ENCODE results near the gene RNU6-9.
"Not testable (repeated sequence)": the region's sequence is repeated elsewhere in the genome, so short reads cannot be mapped to it uniquely, and the experiment has no call there.

The RNU6-9 gene

DNA sequence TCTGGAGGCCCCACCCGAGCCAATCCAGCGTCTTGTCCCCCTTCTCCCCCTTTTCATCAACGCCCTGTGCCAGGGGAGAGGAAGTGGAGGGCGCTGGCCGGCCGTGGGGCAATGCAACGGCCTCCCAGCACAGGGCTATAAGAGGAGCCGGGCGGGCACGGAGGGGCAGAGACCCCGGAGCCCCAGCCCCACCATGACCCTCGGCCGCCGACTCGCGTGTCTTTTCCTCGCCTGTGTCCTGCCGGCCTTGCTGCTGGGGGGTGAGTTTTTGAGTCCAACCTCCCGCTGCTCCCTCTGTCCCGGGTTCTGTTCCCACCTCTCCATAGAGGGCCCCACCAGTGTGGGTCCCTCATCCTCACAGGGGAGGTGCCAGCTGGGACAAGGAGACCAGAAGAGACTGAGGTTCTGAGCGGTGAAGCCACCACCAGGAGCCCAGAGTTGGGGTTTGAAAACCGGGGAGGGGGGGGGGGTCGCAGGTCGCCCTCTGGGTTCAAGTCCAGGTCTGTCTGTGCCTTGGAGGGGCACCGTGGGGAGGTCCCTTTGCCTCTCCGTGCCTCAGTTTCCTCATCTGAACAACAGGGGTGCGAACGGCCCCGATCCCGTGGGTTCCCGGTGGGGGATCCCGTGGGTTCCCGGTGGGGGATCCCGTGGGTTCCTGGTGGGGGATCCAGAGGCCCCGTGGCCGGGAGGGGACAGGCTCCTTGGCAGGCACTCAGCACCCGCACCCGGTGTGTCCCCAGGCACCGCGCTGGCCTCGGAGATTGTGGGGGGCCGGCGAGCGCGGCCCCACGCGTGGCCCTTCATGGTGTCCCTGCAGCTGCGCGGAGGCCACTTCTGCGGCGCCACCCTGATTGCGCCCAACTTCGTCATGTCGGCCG lies 40.9 kb upstream of the RNU6-9 start, which contains the start of gene ELANE:
Gene ELANE, plus strand, starts transcription at position 168 of the 878 bp plus-strand sequence. Its CDS starts 26 bp downstream, at position 194.
- Histone ChIP-seq H3K27me3 (ENCODE audit: control insufficient read depth in 1 of 2, insufficient read depth in 2 of 2, low read length in 2 of 2) (peaks cover 9 to 10% of the 10 kb centered on the region in 2 donors), H3K9me3 (ENCODE audit: control insufficient read depth in 1 of 2, low read length in 2 of 2) (no peaks in the 10 kb centered on the region), H3K27ac (ENCODE audit: low read depth, low read length) (no peak within 1 kb of the TSS), H3K36me3 (ENCODE audit: control insufficient read depth in 1 of 2, insufficient read depth in 2 of 2, low read length in 2 of 2) (no peaks in the 10 kb centered on the region), H3K4me1 (ENCODE audit: control insufficient read depth in 1 of 2, insufficient read depth in 2 of 2, low read length in 2 of 2) (no peaks in the 10 kb centered on the region), H3K9ac (ENCODE audit: low read depth in 1 of 2, low read length in 2 of 2) (no peak within 1 kb of the TSS), H3K4me3 (ENCODE audit: low read depth in 1 of 2, low read length in 2 of 2) (no peak within 1 kb of the TSS)

DNA sequence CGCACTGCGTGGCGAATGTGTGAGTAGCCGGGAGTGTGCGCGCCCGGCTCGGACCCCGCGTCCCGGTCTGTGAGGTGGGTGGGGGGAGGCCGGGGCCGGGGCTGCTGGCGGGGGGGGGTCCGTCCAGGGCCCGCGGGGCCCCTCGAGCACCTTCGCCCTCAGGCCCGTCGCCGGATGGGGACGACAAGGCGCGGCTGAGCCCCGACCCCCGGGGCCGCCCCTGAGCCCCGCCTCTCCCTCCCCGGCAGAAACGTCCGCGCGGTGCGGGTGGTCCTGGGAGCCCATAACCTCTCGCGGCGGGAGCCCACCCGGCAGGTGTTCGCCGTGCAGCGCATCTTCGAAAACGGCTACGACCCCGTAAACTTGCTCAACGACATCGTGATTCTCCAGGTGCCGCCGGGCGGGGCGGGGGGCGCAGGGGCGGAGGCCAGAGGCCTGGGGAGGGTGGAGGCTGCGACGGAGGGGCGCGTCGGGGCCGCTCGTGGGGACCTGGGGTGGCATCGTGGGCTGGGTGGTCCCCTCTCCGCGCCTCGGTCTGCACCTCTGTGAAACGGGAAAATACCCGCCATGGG lies 40.2 kb upstream of the RNU6-9 start:
- H3K4me3 ChIP-seq (ENCODE audit: low read depth in 1 of 2, low read length in 2 of 2): no peak overlapping the region
- no peaks in the 10 kb centered on the region for H3K36me3 ChIP-seq (ENCODE audit: control insufficient read depth in 1 of 2, insufficient read depth in 2 of 2, low read length in 2 of 2)
- H3K27ac ChIP-seq (ENCODE audit: low read depth, low read length): no peak overlapping the region
- no peaks in the 10 kb centered on the region for H3K4me1 ChIP-seq (ENCODE audit: control insufficient read depth in 1 of 2, insufficient read depth in 2 of 2, low read length in 2 of 2)
- no peaks in the 10 kb centered on the region for H3K9me3 ChIP-seq (ENCODE audit: control insufficient read depth in 1 of 2, low read length in 2 of 2)
- H3K9ac ChIP-seq (ENCODE audit: low read depth in 1 of 2, low read length in 2 of 2): no peak overlapping the region
- peaks cover 4 to 6% of the 10 kb centered on the region in 2 donors for H3K27me3 ChIP-seq (ENCODE audit: control insufficient read depth in 1 of 2, insufficient read depth in 2 of 2, low read length in 2 of 2)

DNA sequence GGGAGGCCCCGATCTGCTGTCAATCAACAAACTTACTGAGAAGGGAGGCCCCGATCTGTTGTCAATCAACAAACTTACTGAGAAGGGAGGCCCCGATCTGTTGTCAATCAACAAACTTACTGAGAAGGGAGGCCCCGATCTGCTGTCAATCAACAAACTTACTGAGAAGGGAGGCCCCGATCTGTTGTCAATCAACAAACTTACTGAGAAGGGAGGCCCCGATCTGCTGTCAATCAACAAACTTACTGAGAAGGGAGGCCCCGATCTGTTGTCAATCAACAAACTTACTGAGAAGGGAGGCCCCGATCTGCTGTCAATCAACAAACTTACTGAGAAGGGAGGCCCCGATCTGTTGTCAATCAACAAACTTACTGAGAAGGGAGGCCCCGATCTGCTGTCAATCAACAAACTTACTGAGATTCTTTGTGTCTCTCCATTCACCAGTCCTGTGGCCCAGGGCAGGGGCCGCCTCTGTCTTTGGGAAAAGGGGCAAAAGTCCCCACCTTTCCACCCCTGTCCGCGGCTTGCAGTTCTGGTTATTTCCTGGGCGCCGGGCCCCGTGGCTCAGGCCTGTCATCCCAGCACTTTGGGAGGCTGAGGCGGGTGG lies 39.6 kb upstream of the RNU6-9 start:
- not testable (repeated sequence) for H3K27me3 ChIP-seq (ENCODE audit: control insufficient read depth in 1 of 2, insufficient read depth in 2 of 2, low read length in 2 of 2); H3K36me3 ChIP-seq (ENCODE audit: control insufficient read depth in 1 of 2, insufficient read depth in 2 of 2, low read length in 2 of 2); H3K4me1 ChIP-seq (ENCODE audit: control insufficient read depth in 1 of 2, insufficient read depth in 2 of 2, low read length in 2 of 2); H3K9ac ChIP-seq (ENCODE audit: low read depth in 1 of 2, low read length in 2 of 2); H3K27ac ChIP-seq (ENCODE audit: low read depth, low read length); H3K4me3 ChIP-seq (ENCODE audit: low read depth in 1 of 2, low read length in 2 of 2); H3K9me3 ChIP-seq (ENCODE audit: control insufficient read depth in 1 of 2, low read length in 2 of 2)

DNA sequence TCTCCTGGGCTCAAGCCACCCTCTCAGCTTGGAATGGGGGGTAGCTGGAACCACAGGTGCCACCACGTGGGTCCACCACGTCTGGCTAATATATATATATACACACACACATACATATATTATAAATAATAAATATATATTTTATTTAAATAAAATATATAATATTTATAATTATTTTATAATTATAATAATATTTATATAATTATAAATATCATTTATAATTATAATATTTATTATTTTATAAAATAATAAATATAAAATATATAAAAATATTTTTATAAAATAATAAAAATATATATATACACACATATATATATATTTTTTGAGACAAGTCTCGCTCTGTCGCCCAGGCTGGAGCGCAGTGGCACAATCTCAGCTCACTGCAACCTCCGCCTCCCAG lies 38.7 kb upstream of the RNU6-9 start:
- Histone ChIP-seq H3K9ac (ENCODE audit: low read depth in 1 of 2, low read length in 2 of 2) (no peak overlapping the region), H3K27ac (ENCODE audit: low read depth, low read length) (no peak overlapping the region), H3K4me1 (ENCODE audit: control insufficient read depth in 1 of 2, insufficient read depth in 2 of 2, low read length in 2 of 2) (no peaks in the 10 kb centered on the region), H3K9me3 (ENCODE audit: control insufficient read depth in 1 of 2, low read length in 2 of 2) (no peaks in the 10 kb centered on the region), H3K36me3 (ENCODE audit: control insufficient read depth in 1 of 2, insufficient read depth in 2 of 2, low read length in 2 of 2) (no peaks in the 10 kb centered on the region), H3K4me3 (ENCODE audit: low read depth in 1 of 2, low read length in 2 of 2) (no peak overlapping the region), H3K27me3 (ENCODE audit: control insufficient read depth in 1 of 2, insufficient read depth in 2 of 2, low read length in 2 of 2) (peaks cover 0 to 12% of the 10 kb centered on the region in 2 donors)

DNA sequence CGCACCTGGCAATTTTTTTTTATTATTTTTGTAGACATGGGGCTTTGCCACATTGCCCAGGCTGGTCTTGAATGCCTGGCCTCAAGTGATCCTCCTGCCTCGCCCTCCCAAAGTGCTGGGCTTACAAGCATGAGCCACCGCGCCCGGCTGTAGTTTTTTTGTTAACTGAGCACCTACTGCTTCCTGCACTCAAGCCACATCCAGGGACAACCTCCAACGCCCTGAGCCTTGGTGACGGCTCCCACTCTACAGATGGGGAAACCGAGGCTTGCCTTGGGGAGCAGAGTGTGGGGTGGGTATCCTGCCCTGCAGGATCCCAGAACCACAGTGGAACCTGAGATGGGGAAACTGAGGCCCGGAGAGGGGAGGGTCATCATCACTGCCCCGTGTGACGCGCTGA lies 38.1 kb upstream of the RNU6-9 start:
- H3K36me3 ChIP-seq (ENCODE audit: control insufficient read depth in 1 of 2, insufficient read depth in 2 of 2, low read length in 2 of 2): no peaks in the 10 kb centered on the region

DNA sequence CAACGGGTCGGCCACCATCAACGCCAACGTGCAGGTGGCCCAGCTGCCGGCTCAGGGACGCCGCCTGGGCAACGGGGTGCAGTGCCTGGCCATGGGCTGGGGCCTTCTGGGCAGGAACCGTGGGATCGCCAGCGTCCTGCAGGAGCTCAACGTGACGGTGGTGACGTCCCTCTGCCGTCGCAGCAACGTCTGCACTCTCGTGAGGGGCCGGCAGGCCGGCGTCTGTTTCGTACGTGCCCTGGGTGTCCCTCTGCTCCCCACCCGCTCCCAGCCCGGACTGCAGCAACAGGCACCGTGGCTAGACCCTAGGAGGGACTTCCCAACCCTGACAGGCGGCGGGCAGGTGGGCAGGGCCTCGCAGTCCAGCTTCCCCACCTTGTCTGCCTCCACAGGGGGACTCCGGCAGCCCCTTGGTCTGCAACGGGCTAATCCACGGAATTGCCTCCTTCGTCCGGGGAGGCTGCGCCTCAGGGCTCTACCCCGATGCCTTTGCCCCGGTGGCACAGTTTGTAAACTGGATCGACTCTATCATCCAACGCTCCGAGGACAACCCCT lies 37.6 kb upstream of the RNU6-9 start:
- no peak overlapping the region for H3K4me3 ChIP-seq (ENCODE audit: low read depth in 1 of 2, low read length in 2 of 2)
- H3K9ac ChIP-seq (ENCODE audit: low read depth in 1 of 2, low read length in 2 of 2): no peak overlapping the region
- peaks cover 0 to 1% of the 10 kb centered on the region in 2 donors for H3K4me1 ChIP-seq (ENCODE audit: control insufficient read depth in 1 of 2, insufficient read depth in 2 of 2, low read length in 2 of 2)
- H3K27ac ChIP-seq (ENCODE audit: low read depth, low read length): no peak overlapping the region
- no peaks in the 10 kb centered on the region for H3K9me3 ChIP-seq (ENCODE audit: control insufficient read depth in 1 of 2, low read length in 2 of 2)
- peaks cover 0 to 11% of the 10 kb centered on the region in 2 donors for H3K27me3 ChIP-seq (ENCODE audit: control insufficient read depth in 1 of 2, insufficient read depth in 2 of 2, low read length in 2 of 2)
- no peaks in the 10 kb centered on the region for H3K36me3 ChIP-seq (ENCODE audit: control insufficient read depth in 1 of 2, insufficient read depth in 2 of 2, low read length in 2 of 2)

More for the DNA sequence above, 38.1 kb upstream of the RNU6-9 start:
- Histone ChIP-seq H3K9ac (ENCODE audit: low read depth in 1 of 2, low read length in 2 of 2) (no peak overlapping the region), H3K27me3 (ENCODE audit: control insufficient read depth in 1 of 2, insufficient read depth in 2 of 2, low read length in 2 of 2) (peaks cover 0 to 15% of the 10 kb centered on the region in 2 donors), H3K4me3 (ENCODE audit: low read depth in 1 of 2, low read length in 2 of 2) (no peak overlapping the region), H3K9me3 (ENCODE audit: control insufficient read depth in 1 of 2, low read length in 2 of 2) (no peaks in the 10 kb centered on the region), H3K4me1 (ENCODE audit: control insufficient read depth in 1 of 2, insufficient read depth in 2 of 2, low read length in 2 of 2) (no peaks in the 10 kb centered on the region), H3K27ac (ENCODE audit: low read depth, low read length) (no peak overlapping the region)

DNA sequence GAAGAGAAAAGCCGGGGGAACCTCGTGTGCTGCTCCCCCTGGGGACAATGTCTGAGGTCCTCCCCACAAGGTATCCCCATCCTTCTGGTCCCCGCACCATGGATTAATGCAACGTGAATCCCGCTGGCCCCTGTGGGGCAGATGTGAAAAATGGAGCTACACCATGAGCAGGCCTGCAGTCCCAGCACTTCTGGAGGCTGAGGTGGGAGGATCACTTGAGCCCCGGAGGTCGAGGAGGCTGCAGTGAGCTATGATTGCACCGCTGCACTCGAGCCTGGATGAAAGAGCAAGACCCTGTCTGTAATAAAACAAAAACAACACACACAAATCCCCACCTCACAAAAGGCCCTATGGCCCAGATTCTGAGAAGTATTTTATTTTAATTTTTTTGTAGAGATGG lies 35.0 kb upstream of the RNU6-9 start:
- Histone ChIP-seq H3K36me3 (ENCODE audit: control insufficient read depth in 1 of 2, insufficient read depth in 2 of 2, low read length in 2 of 2) (no peaks in the 10 kb centered on the region), H3K27me3 (ENCODE audit: control insufficient read depth in 1 of 2, insufficient read depth in 2 of 2, low read length in 2 of 2) (peaks cover 0 to 11% of the 10 kb centered on the region in 2 donors), H3K9me3 (ENCODE audit: control insufficient read depth in 1 of 2, low read length in 2 of 2) (no peaks in the 10 kb centered on the region), H3K9ac (ENCODE audit: low read depth in 1 of 2, low read length in 2 of 2) (no peak overlapping the region), H3K4me3 (ENCODE audit: low read depth in 1 of 2, low read length in 2 of 2) (no peak overlapping the region), H3K27ac (ENCODE audit: low read depth, low read length) (no peak overlapping the region), H3K4me1 (ENCODE audit: control insufficient read depth in 1 of 2, insufficient read depth in 2 of 2, low read length in 2 of 2) (peaks cover 0 to 10% of the 10 kb centered on the region in 2 donors)

DNA sequence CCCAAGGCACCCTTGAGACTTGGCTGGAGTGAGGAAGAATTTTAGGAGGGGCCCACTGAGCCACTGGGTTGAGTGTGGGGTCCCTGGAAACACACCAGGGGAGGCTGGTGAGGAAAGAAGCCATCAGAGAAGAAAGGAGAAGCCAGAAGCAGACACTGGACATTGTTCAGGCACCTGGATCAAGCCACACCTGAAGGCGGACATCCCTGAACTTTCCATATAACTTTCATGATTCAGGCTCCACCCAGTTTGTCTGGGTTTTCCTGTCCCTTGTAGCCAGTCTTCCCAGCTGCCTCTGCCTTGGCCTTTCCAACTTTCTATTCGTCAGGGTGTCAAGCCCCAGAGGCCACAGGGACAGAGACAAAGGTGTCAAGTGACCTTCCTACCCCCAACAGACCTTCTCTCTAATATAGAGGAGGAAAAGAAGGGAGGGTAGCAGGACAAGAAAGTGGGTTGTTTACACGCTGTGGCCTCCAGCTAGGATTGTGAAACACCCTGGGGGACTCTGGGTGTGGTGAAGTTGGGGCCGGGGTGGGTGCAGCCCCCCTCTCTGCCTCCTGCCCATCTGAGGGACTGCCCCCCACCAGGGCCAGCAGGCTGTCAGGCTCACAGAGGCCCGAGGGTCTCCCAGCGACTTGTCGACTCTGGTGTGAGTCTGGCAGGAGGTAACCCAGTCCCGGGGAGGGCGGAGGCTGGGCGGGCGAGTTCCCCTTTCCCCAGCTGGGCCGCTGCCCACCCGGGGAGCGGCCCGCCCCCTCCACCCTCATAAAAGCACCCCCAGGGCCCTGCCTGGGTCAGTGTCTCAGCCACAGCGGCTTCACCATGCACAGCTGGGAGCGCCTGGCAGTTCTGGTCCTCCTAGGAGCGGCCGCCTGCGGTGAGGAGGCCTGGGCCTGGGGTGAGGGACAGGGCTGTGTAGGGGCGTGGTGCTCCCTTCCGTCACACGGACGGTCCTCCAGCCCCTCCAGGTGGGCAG lies 34.1 kb upstream of the RNU6-9 start, which contains the start of gene CFD:
Gene CFD, plus strand, starts transcription at position 797 of the 976 bp plus-strand sequence. Its CDS starts 26 bp downstream, at position 823.
- H3K9me3 ChIP-seq (ENCODE audit: control insufficient read depth in 1 of 2, low read length in 2 of 2): no peaks in the 10 kb centered on the region
- no peak within 1 kb of the TSS for H3K9ac ChIP-seq (ENCODE audit: low read depth in 1 of 2, low read length in 2 of 2)
- peaks cover 0 to 13% of the 10 kb centered on the region in 2 donors for H3K4me1 ChIP-seq (ENCODE audit: control insufficient read depth in 1 of 2, insufficient read depth in 2 of 2, low read length in 2 of 2)
- peak within 1 kb of the TSS; percentile 47 to 55 for H3K4me3 ChIP-seq (ENCODE audit: low read depth in 1 of 2, low read length in 2 of 2)
- peaks cover 0 to 11% of the 10 kb centered on the region in 2 donors for H3K27me3 ChIP-seq (ENCODE audit: control insufficient read depth in 1 of 2, insufficient read depth in 2 of 2, low read length in 2 of 2)
- H3K36me3 ChIP-seq (ENCODE audit: control insufficient read depth in 1 of 2, insufficient read depth in 2 of 2, low read length in 2 of 2): no peaks in the 10 kb centered on the region
- no peak within 1 kb of the TSS for H3K27ac ChIP-seq (ENCODE audit: low read depth, low read length)

DNA sequence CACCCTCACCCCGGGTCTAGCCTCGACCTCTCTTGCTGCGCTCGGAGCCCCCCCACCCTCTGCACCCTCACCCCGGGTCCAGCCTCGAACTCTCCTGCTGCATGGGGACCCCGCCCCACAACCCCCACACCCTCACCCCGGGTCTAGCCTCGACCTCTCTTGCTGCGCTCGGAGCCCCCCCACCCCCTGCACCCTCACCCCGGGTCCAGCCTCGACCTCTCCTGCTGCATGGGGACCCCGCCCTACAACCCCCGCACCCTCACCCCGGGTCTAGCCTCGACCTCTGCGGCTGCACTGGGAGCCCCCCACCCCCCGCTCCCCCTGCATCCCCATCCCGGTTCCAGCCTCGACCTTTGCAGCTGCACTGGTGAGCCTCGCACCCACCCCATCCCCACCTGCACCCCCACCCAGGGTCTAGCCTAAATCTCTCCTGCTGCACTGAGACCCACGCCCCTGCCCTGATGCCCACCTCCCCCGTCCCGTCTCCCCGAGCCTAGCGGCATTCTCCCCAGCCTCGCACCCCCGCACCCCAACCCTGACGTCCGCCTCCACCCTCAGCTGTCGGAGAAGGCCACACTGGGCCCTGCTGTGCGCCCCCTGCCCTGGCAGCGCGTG lies 32.0 kb upstream of the RNU6-9 start:
- Histone ChIP-seq H3K4me1 (ENCODE audit: control insufficient read depth in 1 of 2, insufficient read depth in 2 of 2, low read length in 2 of 2) (peaks cover 0 to 14% of the 10 kb centered on the region in 2 donors), H3K9me3 (ENCODE audit: control insufficient read depth in 1 of 2, low read length in 2 of 2) (no peaks in the 10 kb centered on the region), H3K36me3 (ENCODE audit: control insufficient read depth in 1 of 2, insufficient read depth in 2 of 2, low read length in 2 of 2) (no peaks in the 10 kb centered on the region), H3K9ac (ENCODE audit: low read depth in 1 of 2, low read length in 2 of 2) (no peak overlapping the region), H3K4me3 (ENCODE audit: low read depth in 1 of 2, low read length in 2 of 2) (no peak overlapping the region), H3K27me3 (ENCODE audit: control insufficient read depth in 1 of 2, insufficient read depth in 2 of 2, low read length in 2 of 2) (peaks cover 0 to 11% of the 10 kb centered on the region in 2 donors), H3K27ac (ENCODE audit: low read depth, low read length) (no peak overlapping the region)
